IMR-90 (cell line): ENCODE data around the gene SPRR3. TPM values are rescaled to one million over a fixed set of nuclear protein-coding genes. Genes with fewer than 3 reads are reported as not detected.

ENCODE experiments used
- ATAC-seq: fragments of 200-7000 bp; cut with Tn5 transposase; 2 replicates; pipeline ENCODE4 v1.9.1; 2020; ENCODE audit warnings: low read depth, mild to moderate bottlenecking, moderate library complexity
- BruUV-seq: library from RNA; stranded (reverse); fragments of 400-500 nt; replicated peaks from 2 replicates; lab custom pipeline; 2021; lab: Mats Ljungman, UMichigan
- CTCF ChIA-PET: fragments of 300-600 bp; formaldehyde crosslinking; extraction: SDS; loops from one replicate; lab custom pipeline; 2021; ENCODE audit warnings: antibody characterized with exemption; lab: Yijun Ruan, JAX
- POLR2A ChIA-PET: fragments of 300-600 bp; sonication (Branson Sonifier 250); formaldehyde crosslinking; loops from one replicate; lab custom pipeline; 2022; ENCODE audit warnings: antibody characterized with exemption; ENCODE audit not compliant: unreplicated experiment; lab: Charles Lee
- DNase-seq: peaks from one replicate; pipeline ENCODE4 v3.0.0; 2013
- H2AFZ ChIP-seq: replicated peaks from 2 replicates; pipeline ENCODE3; 2013; ENCODE audit warnings: low read length, mild to moderate bottlenecking; ENCODE audit not compliant: poor library complexity
- H2AK5ac ChIP-seq: 2 replicates; pipeline ENCODE4 v1.6.1; 2013; ENCODE audit warnings: low read depth, low read length, inconsistent platforms
- H2AK9ac ChIP-seq: replicated peaks from 2 replicates; pipeline ENCODE3; 2013; ENCODE audit warnings: mild to moderate bottlenecking, low read depth, low read length, moderate library complexity; ENCODE audit not compliant: poor library complexity
- H2BK120ac ChIP-seq: 2 replicates; pipeline ENCODE4 v1.6.1; 2013; ENCODE audit warnings: low read depth, low read length, inconsistent platforms
- H2BK15ac ChIP-seq: 3 replicates; pipeline ENCODE4 v1.6.1; 2013; ENCODE audit warnings: low read depth, low read length, inconsistent platforms
- H2BK20ac ChIP-seq: 2 replicates; pipeline ENCODE4 v1.6.1; 2013; ENCODE audit warnings: low read depth, mild to moderate bottlenecking, inconsistent platforms, low read length, moderate library complexity
- H2BK5ac ChIP-seq: 2 replicates; pipeline ENCODE4 v1.6.1; 2013; ENCODE audit warnings: mild to moderate bottlenecking, low read depth, low read length, inconsistent platforms; ENCODE audit not compliant: poor library complexity, severe bottlenecking
- H3K14ac ChIP-seq: replicated peaks from 2 replicates; pipeline ENCODE4 v1.6.1; 2013; ENCODE audit warnings: low read depth, low read length, inconsistent platforms
- H3K18ac ChIP-seq: 2 replicates; pipeline ENCODE4 v1.6.1; 2013; ENCODE audit warnings: low read depth, low read length, control low read depth
- H3K23ac ChIP-seq: 2 replicates; pipeline ENCODE4 v1.6.1; 2013; ENCODE audit warnings: low read depth, low read length, inconsistent platforms
- H3K27ac ChIP-seq: 2 replicates; pipeline ENCODE4 v1.5.1; 2013; ENCODE audit warnings: mild to moderate bottlenecking, control low read depth, low read length; ENCODE audit not compliant: insufficient read depth
- H3K27me3 ChIP-seq: 2 replicates; pipeline ENCODE4 v1.6.1; 2013; ENCODE audit warnings: low read length; ENCODE audit not compliant: control insufficient read depth, insufficient read depth
- H3K36me3 ChIP-seq: 2 replicates; pipeline ENCODE4 v1.6.1; 2013; ENCODE audit warnings: low read length, mixed read lengths; ENCODE audit not compliant: control insufficient read depth, insufficient read depth
- H3K4ac ChIP-seq: 2 replicates; pipeline ENCODE4 v1.6.1; 2013; ENCODE audit warnings: low read depth, low read length, inconsistent platforms
- H3K4me1 ChIP-seq: 2 replicates; pipeline ENCODE4 v1.6.1; 2013; ENCODE audit warnings: low read length, mixed read lengths; ENCODE audit not compliant: control insufficient read depth, insufficient read depth
- H3K4me2 ChIP-seq: 2 replicates; pipeline ENCODE4 v1.6.1; 2013; ENCODE audit warnings: low read depth, mild to moderate bottlenecking, control low read depth, low read length, moderate library complexity
- H3K4me3 ChIP-seq: 2 replicates; pipeline ENCODE4 v1.5.1; 2013; ENCODE audit warnings: low read depth, mild to moderate bottlenecking, control low read depth, low read length, moderate library complexity; ENCODE audit not compliant: insufficient read depth
- H3K56ac ChIP-seq: 2 replicates; pipeline ENCODE4 v1.6.1; 2013; ENCODE audit warnings: low read length, inconsistent platforms; ENCODE audit not compliant: insufficient read depth; ENCODE audit errors: extremely low read depth
- H3K79me1 ChIP-seq, 2 experiments: 2 replicates each; pipeline ENCODE4 v1.6.1; 2013; ENCODE audit warnings: low read length in 2 of 2, inconsistent platforms in 1 of 2, low read depth in 1 of 2
- H3K9ac ChIP-seq: 2 replicates; pipeline ENCODE4 v1.6.1; 2013; ENCODE audit warnings: low read depth, low read length, control low read depth
- H3K9me1 ChIP-seq: 2 replicates; pipeline ENCODE4 v1.6.1; 2013; ENCODE audit warnings: low read length, inconsistent platforms; ENCODE audit not compliant: insufficient read depth
- H3K9me3 ChIP-seq: 2 replicates; pipeline ENCODE4 v1.6.1; 2013; ENCODE audit warnings: low read length; ENCODE audit not compliant: control insufficient read depth, insufficient read depth
- H4K20me1 ChIP-seq: 2 replicates; pipeline ENCODE4 v1.6.1; 2013; ENCODE audit warnings: low read length, inconsistent platforms; ENCODE audit not compliant: insufficient read depth
- H4K5ac ChIP-seq: 2 replicates; pipeline ENCODE4 v1.6.1; 2013; ENCODE audit warnings: mild to moderate bottlenecking, low read depth, low read length, control low read depth
- H4K8ac ChIP-seq, 2 experiments: 2 replicates each; pipeline ENCODE4 v1.6.1; 2013; ENCODE audit warnings: low read depth in 2 of 2, low read length in 2 of 2, control low read depth in 1 of 2, inconsistent platforms in 1 of 2
- H4K91ac ChIP-seq: 2 replicates; pipeline ENCODE4 v1.6.1; 2013; ENCODE audit warnings: low read depth, low read length, inconsistent platforms; ENCODE audit not compliant: insufficient read depth
- BHLHE40 ChIP-seq: fragments of 150-350 bp; IDR thresholded peaks from 2 replicates; pipeline ENCODE4 v1.6.1; 2016; ENCODE audit warnings: mild to moderate bottlenecking, low read depth, low read length
- CEBPB ChIP-seq: IDR thresholded peaks from 2 replicates; pipeline ENCODE4 v1.6.1; 2012; ENCODE audit warnings: low read depth, low read length, improper control_type of control experiment
- CHD1 ChIP-seq: IDR thresholded peaks from 2 replicates; pipeline ENCODE4 v1.6.1; 2012; ENCODE audit warnings: low read depth, low read length, improper control_type of control experiment
- FOS ChIP-seq: fragments of 150-350 bp; IDR thresholded peaks from 2 replicates; pipeline ENCODE4 v1.6.1; 2016; ENCODE audit warnings: low read depth, low read length
- MAFK ChIP-seq: IDR thresholded peaks from 2 replicates; pipeline ENCODE4 v1.6.1; 2012; ENCODE audit warnings: low read depth, low read length, improper control_type of control experiment
- MAZ ChIP-seq: IDR thresholded peaks from 2 replicates; pipeline ENCODE4 v1.6.1; 2012; ENCODE audit warnings: low read depth, mild to moderate bottlenecking, low read length, improper control_type of control experiment, moderate library complexity, borderline replicate concordance
- MXI1 ChIP-seq: IDR thresholded peaks from 2 replicates; pipeline ENCODE4 v1.6.1; 2012; ENCODE audit warnings: low read depth, mild to moderate bottlenecking, low read length, moderate library complexity, borderline replicate concordance
- NFE2L2 ChIP-seq: fragments of 150-350 bp; IDR thresholded peaks from 2 replicates; pipeline ENCODE4 v1.6.1; 2016; ENCODE audit warnings: low read depth, mild to moderate bottlenecking, low read length
- POLR2A ChIP-seq: IDR thresholded peaks from 2 replicates; pipeline ENCODE4 v1.6.1; 2012; ENCODE audit warnings: mild to moderate bottlenecking, low read depth, low read length
- RCOR1 ChIP-seq: IDR thresholded peaks from 2 replicates; pipeline ENCODE4 v1.6.1; 2012; ENCODE audit warnings: mild to moderate bottlenecking, low read length, improper control_type of control experiment; ENCODE audit not compliant: insufficient replicate concordance
- SMC3 ChIP-seq: fragments of 150-350 bp; IDR thresholded peaks from 2 replicates; pipeline ENCODE4 v1.6.1; 2016; ENCODE audit warnings: low read depth, mild to moderate bottlenecking, antibody characterized with exemption, low read length, moderate library complexity
- dilution Hi-C: fragments of 300-500 bp; cut with HindIII; formaldehyde crosslinking; loops from one replicate; pipeline ENCODE4 v1.14.3; 2018; ENCODE audit warnings: low sequenced_read_pairs; ENCODE audit not compliant: unreplicated experiment
- in situ Hi-C: fragments of 300-500 bp; cut with MboI; formaldehyde crosslinking; loops from 3 replicates; pipeline ENCODE4 v1.14.3; 2019; ENCODE audit warnings: low sequenced_read_pairs, inconsistent platforms, mixed read lengths
- intact Hi-C: fragments of 100-400 bp; cut with micrococcal nuclease; formaldehyde crosslinking; loops from 2 replicates; pipeline ENCODE4 v1.10.0; 2022
- polyA plus RNA-seq, 3 experiments: library from polyadenylated mRNA; depleted of rRNA; stranded (reverse); fragments of >200 nt; gene quantifications; 2 replicates each; pipeline ENCODE4 v1.2.3, GENCODE V29; 2012; ENCODE audit warnings: low replicate concordance in 1 of 3
- total RNA-seq: library from RNA; depleted of rRNA; stranded (reverse); fragments of >200 nt; gene quantifications from 2 replicates; pipeline ENCODE4 v1.2.3, GENCODE V29; 2012
- TF ChIP-seq, protein P1 (sequence below): fragments of 150-350 bp; IDR thresholded peaks from 2 replicates; pipeline ENCODE4 v1.6.1; 2017; ENCODE audit warnings: mild to moderate bottlenecking, antibody characterized with exemption, low read length, low read depth
- TF ChIP-seq, protein P2 (sequence below): fragments of 150-350 bp; IDR thresholded peaks from 2 replicates; pipeline ENCODE4 v1.6.1; 2016; ENCODE audit warnings: low read depth, mild to moderate bottlenecking, low read length, moderate library complexity, borderline replicate concordance
- TF ChIP-seq, protein P3 (sequence below): conservative IDR thresholded peaks from 2 replicates; pipeline ENCODE4 v1.5.1; 2012; ENCODE audit warnings: mild to moderate bottlenecking, low read depth, low read length, improper control_type of control experiment

The SPRR3 gene
- total and polyA plus RNA-seq, 2 of the 4 experiments (the other 2 are of a cell fraction), result not detected

DNA sequence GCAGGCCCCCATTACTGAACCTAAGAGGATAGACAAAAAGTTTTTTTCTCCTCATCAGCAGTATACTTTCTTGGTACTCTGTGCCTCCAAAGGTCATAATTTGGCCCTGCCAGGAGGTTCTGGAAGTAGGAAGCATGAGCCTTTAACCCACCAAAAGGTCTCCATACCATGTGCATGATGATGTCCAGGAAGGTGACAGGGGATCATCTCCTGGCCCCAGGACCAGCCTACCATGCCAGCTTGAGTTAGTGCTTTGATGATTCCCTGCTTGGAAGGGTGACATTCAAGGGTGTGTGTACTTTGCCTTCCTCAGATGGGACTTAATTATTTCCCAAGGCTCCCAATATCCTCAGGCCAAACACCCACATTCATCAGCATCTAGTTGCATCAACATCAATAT, 23.9 kb upstream of the SPRR3 start:
- H3K18ac ChIP-seq, result no peak overlapping the region
- no peak overlapping the region for H2AK9ac ChIP-seq
- POLR2A ChIA-PET, result no interaction called here
- no peak overlapping the region for H3K14ac ChIP-seq
- H3K27ac ChIP-seq, result no peak overlapping the region
- no peak overlapping the region for H3K4me2 ChIP-seq
- dilution Hi-C loops (no loop called here), intact Hi-C loops (no loop called here), in situ Hi-C loops (no loop called here)
- H3K9me3 ChIP-seq, result no peaks in the 10 kb centered on the region
- no peak overlapping the region for H4K5ac ChIP-seq
- no peak overlapping the region for H4K8ac ChIP-seq
- H3K4ac ChIP-seq, result no peak overlapping the region
- no peak overlapping the region for H2AFZ ChIP-seq
- ATAC-seq (no peak), DNase-seq (no peak)
- no peaks in the 10 kb centered on the region for H3K79me1 ChIP-seq
- H3K56ac ChIP-seq, result no peak overlapping the region
- no peaks in the 10 kb centered on the region for H3K27me3 ChIP-seq
- no peaks in the 10 kb centered on the region for H3K36me3 ChIP-seq
- no peak overlapping the region for H3K9ac ChIP-seq
- no TSS peak for BruUV-seq
- H3K4me3 ChIP-seq, result no peak overlapping the region
- H4K20me1 ChIP-seq, result no peaks in the 10 kb centered on the region
- TF ChIP-seq MXI1 (no peak), MAFK (no peak), RCOR1 (no peak), CHD1 (no peak), MAZ (no peak), FOS (no peak), POLR2A (no peak), CEBPB (no peak), NFE2L2 (no peak), SMC3 (no peak), BHLHE40 (no peak)
- TF ChIP-seq, protein P1, sequence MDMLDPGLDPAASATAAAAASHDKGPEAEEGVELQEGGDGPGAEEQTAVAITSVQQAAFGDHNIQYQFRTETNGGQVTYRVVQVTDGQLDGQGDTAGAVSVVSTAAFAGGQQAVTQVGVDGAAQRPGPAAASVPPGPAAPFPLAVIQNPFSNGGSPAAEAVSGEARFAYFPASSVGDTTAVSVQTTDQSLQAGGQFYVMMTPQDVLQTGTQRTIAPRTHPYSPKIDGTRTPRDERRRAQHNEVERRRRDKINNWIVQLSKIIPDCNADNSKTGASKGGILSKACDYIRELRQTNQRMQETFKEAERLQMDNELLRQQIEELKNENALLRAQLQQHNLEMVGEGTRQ, result no peak
- TF ChIP-seq, protein P2, sequence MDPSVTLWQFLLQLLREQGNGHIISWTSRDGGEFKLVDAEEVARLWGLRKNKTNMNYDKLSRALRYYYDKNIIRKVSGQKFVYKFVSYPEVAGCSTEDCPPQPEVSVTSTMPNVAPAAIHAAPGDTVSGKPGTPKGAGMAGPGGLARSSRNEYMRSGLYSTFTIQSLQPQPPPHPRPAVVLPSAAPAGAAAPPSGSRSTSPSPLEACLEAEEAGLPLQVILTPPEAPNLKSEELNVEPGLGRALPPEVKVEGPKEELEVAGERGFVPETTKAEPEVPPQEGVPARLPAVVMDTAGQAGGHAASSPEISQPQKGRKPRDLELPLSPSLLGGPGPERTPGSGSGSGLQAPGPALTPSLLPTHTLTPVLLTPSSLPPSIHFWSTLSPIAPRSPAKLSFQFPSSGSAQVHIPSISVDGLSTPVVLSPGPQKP, result no peak
- TF ChIP-seq, protein P3, sequence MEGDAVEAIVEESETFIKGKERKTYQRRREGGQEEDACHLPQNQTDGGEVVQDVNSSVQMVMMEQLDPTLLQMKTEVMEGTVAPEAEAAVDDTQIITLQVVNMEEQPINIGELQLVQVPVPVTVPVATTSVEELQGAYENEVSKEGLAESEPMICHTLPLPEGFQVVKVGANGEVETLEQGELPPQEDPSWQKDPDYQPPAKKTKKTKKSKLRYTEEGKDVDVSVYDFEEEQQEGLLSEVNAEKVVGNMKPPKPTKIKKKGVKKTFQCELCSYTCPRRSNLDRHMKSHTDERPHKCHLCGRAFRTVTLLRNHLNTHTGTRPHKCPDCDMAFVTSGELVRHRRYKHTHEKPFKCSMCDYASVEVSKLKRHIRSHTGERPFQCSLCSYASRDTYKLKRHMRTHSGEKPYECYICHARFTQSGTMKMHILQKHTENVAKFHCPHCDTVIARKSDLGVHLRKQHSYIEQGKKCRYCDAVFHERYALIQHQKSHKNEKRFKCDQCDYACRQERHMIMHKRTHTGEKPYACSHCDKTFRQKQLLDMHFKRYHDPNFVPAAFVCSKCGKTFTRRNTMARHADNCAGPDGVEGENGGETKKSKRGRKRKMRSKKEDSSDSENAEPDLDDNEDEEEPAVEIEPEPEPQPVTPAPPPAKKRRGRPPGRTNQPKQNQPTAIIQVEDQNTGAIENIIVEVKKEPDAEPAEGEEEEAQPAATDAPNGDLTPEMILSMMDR, result no peak
- CTCF ChIA-PET, result no interaction called here
- no peaks in the 10 kb centered on the region for H3K9me1 ChIP-seq
- no peak overlapping the region for H2BK5ac ChIP-seq
- no peak overlapping the region for H2BK120ac ChIP-seq
- H4K91ac ChIP-seq, result no peak overlapping the region
- no peak overlapping the region for H3K23ac ChIP-seq
- H2BK20ac ChIP-seq, result no peak overlapping the region
- H2AK5ac ChIP-seq, result no peak overlapping the region
- no peak overlapping the region for H2BK15ac ChIP-seq
- H3K4me1 ChIP-seq, result no peaks in the 10 kb centered on the region
